ENCODE measurements around the gene MYL6. TPM values are rescaled to one million over a fixed set of nuclear protein-coding genes. Genes with fewer than 3 reads are reported as not detected.
"Not testable (repeated sequence)": the region's sequence is repeated elsewhere in the genome, so short reads cannot be mapped to it uniquely, and the experiment has no call there.

Gene MYL6
- 1,238 TPM for polyA plus RNA-seq (ENCODE audit: insufficient read length)

DNA sequence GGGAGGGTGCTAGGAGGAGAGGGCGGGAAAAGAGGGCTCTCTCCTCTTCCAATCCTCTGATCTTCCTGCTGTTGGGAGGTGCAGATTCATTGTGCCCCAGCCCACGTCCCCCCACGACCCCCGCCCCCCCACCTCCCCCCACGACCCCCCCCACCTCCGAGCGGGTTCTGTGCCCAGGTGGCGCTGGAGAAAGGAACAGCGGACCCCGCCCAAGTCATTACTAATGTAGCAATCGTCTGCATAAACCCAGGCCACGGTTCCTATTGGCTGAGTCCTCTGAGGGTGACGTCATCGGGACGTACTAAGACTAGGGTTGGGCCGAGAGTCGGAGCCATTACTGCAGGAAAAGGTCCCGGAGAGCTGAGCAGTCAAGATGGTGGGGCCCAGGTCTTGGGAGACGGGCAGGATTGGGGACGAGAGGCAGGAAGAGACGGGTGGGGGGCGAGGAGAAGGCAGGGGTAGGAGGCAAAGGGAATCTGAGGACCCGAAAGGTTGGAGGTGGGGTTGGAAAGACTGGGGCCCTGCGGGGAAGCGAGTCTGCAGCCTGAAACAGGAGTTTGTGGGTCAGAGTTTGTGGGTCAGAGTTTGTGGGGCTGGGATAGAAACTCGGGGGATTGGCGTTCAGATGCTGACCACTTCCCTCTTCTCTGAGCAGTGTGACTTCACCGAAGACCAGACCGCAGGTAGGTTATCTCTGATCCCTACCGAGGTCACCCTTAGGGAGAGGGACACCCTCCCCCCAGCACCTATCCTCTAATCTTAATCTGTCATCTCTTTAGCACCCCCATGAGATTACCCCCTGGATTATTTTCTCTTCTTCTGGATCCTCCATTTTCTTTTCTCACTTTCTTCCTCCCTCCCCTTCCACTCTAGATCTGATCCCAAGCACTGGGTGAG, at the start of gene MYL6:
MYL6 (plus strand) TSS at position 331 of the 897 bp plus-strand sequence; CDS start at position 374, 43 bp downstream.
- peak; percentile 97 for DNase-seq

DNA sequence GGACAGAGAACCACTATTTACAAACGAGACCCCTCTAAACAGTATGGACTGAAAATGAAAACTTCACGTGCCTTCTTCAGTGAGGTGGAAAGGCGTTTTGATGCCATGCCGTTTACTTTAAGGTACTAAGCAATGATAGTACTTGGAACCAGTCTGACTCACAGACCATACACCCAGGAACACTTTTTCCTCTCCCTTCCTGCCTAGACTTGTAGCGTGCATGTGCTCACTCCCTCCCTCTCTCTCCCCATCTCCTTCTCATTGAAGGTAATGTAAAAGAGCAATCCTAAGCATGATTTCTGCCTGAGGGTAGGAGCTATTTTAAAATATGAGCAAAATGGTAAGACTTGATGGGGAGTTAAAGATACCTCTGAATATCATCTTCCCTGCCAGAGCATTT, 47.6 kb upstream of the MYL6 start:
- DNase-seq: no peak

DNA sequence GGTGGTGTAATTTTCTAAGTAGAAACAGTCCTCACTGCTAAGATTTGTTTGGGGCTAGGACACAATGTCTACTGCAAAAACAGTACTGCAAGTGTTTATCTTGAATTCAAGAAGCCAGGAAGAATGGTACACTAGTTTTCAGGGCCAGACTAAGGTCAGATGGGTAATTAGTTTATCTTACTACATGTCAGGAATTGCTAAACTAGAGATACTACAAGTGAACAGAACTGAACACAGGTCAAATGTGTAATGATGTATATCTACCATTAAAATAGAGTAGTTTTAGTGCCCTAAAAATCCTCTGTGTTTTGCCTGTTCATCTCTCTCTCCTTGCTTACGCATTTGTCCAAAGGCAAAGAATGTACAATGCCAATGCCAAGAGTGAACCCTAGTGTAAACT, 44.1 kb upstream of the MYL6 start:
- no peak for DNase-seq

DNA sequence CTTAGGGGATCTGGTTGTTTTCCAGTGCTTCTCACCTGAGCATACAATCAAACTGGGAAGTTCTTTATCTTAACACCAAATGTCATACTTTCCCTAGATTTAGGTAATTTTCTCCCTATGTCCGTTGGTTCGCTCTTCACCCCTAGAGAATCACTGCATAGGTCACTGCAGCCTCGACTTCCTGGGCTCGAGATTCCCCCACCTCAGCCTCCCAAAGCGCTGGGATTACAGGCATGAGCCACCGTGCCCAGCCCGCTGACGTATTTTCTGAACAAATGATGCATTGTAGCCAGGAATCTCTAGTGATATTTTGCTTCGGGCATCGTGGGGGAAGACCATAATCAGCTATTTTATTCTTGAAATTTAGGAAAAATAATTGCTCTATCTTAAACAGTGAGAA, 42.8 kb upstream of the MYL6 start:
- no peak for DNase-seq

DNA sequence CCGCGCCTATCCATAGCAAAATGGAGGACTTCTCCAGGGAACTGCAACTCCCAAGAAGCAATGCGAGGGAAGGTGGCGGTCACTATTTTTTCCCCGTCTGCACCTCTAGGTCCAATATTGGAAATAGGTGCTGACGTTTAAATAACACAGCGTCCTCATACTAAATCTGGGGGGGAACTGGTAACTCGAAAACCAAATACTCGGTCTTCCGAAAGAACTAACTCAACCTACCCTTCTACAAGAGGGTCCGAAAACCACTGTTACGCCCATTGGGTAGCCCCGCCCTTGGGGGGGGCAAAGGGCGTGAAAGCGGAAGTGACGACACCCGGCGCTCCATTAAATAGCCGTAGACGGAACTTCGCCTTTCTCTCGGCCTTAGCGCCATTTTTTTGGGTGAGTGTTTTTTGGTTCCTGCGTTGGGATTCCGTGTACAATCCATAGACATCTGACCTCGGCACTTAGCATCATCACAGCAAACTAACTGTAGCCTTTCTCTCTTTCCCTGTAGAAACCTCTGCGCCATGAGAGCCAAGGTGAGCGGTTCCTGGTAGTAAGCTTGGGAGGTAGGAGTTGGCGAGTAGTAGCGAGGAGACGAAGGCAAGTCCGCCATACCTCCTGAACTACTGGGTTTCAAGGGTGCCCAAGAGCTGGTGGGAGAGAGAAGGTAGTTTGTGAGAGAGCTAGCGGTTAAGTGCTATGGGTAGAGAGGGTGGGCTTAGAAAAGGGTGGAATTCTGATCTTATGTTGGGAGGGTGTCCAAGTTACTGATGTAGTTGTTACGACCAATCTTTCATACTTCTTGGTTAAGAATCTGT, 41.7 kb upstream of the MYL6 start, which contains the start of gene RPL41:
RPL41 (plus strand) TSS at position 367 of the 815 bp plus-strand sequence.
- DNase-seq: peak; percentile 97

DNA sequence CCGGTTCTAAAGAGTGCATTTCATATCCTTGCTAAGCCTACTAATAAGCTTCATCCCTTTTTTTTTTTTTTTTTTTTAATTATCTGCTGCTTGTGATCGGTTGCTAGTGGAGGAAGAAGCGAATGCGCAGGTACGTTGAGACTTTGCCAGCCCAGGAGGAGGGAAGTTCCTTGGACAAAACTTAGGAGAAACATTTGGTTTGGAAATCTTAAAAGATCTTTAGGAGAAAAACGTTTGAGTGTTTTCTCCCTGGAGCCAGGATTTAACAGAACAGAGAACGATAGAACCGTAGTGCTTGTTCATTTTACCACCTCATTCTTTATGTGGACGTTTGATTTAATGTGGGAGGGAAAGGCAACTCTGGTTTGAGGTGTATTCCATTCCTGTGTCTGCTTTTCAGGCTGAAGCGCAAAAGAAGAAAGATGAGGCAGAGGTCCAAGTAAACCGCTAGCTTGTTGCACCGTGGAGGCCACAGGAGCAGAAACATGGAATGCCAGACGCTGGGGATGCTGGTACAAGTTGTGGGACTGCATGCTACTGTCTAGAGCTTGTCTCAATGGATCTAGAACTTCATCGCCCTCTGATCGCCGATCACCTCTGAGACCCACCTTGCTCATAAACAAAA, 41.0 kb upstream of the MYL6 start:
- not testable (repeated sequence) for DNase-seq

DNA sequence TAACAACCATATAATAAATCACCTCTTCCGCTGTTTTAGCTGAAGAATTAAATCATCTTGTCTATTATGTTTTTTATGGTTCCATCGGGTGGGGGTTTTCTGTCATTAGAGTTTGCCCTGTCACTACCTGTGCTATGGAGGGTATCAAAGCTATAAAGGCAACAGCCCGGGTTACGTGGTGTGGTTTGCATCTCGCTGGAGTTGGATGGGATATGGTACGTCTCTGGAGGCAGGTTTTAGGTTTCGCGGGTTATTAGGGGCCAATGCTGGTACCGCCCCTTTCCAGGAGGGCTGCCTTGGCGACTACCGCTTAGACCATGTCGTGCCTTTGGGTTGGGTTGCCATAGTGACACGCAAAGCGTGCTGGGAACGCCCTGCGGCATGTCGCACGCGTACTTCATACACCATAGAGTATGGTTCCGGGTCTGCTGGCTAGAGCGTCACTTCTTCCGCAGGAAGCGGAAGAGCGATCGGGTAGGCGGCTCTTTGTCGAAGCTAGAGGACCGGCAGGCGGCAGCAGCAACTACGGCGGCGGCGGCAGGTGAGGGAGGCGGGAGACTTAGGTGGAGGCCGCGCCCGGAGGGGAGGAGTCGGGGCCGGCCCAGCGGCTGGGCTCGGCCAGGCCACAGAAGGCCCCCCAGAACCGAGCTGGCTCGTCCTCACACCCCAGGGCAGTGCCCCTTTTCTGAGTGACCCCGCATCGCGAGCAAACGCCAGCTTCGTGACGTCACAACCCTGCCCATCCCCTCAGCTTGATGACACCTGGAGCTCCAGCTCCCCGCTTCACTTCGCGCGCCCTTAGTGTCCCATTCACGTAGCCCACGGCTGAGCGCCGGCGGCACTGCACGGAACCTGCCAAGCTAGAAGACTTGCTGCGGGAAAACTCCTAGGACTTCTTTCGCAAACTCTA, 40.1 kb upstream of the MYL6 start, which contains the start of gene ZC3H10:
ZC3H10 (plus strand) TSS at position 489 of the 910 bp plus-strand sequence. CDS start 2,297 bp downstream, outside the sequence.
- DNase-seq: peak; percentile 99

DNA sequence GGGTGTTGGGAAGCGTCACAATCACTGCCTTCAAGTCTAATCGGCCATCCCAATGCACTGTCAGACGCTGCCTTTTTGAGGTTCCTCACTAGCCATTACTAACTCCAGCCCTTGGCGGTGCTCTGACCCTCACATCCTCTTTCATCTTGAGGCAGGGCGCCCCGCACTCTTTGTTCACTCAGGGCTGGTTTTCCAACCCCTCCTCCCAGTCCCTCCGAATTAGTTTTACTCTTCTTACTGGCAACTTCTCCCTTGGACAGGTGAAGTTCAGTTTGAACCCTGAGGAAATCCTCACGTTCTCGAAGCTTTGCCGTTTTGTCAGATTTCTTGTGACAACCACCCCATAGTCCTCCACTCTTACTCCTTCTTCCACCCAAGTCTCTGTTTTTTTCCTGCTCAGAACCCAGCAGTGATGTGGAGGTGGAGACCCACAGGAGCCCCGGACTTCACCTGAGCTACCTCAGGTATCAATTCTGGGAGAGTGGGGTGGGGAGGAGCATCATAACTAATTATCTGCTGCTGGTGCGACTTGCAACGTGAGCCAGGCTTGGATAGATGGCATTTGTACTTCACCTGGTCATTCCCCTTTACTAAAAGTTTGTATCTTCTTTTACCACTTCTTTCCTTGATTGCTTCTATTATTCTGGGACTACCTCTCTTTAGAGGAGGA, 39.3 kb upstream of the MYL6 start:
- no peak for DNase-seq

DNA sequence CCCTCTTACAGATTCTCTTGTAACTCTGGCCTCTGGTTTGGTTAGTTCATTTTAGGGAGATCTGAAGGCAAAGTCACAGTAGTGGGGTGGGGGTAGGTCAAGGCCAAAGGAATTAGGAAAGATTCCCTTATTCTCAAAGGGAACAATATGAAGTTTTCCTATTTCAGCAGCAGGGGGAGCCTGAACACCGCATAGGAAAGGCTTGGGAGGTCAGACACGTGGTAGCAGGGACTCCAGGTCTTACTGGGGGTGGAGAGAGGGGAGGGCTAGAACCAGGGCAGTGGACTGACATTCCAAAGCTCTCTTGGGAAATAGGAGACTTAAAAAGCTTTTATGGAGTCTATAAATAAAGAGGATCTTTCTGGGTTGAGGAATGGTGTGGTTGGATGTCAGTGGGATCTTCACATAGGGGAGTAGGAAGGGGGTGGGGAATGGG, 38.8 kb upstream of the MYL6 start:
- DNase-seq: peak; percentile 77

DNA sequence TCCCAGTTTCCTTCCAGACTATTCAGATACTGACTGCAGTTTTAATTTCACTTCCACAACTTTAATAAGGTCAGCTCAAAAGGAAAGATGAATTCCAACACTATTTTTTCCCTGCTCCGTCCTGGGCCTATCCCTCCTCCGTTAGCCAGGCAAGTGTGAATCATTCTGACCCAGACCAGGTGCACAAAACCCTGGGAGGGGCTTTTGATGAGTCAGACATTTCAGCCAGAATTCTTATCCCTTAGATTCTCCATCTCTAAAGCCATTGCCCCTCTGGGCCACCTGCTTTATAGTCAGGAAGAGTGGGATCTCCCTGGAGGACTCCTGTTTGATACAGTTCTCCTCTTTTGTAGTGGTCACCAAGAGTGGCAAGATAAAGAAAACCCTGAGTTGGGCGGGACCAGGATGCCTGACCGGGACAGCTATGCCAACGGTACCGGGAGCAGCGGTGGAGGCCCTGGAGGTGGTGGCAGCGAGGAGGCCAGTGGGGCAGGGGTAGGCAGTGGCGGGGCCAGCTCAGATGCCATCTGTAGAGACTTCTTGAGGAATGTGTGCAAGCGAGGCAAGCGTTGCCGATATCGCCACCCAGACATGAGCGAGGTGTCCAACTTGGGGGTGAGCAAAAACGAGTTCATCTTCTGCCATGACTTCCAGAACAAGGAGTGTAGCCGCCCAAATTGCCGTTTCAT, 37.9 kb upstream of the MYL6 start:
- no peak for DNase-seq

DNA sequence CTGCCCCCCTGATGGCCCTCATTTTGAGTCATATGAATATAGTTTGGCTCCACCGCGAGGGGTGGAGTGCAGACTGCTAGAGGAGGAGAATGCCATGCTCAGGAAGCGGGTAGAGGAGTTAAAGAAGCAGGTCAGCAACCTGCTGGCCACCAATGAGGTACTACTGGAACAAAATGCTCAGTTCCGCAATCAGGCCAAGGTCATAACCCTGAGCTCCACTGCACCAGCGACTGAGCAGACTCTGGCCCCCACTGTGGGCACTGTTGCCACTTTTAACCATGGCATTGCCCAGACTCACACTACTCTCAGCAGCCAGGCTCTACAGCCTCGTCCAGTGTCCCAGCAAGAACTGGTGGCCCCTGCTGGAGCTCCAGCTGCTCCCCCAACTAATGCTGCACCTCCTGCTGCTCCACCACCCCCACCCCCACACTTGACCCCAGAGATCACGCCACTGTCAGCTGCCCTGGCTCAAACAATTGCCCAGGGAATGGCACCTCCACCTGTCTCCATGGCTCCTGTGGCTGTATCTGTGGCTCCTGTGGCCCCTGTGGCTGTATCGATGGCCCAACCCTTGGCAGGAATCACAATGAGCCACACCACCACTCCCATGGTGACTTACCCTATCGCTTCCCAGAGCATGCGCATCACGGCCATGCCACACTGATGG, 36.8 kb upstream of the MYL6 start:
- DNase-seq: no peak

DNA sequence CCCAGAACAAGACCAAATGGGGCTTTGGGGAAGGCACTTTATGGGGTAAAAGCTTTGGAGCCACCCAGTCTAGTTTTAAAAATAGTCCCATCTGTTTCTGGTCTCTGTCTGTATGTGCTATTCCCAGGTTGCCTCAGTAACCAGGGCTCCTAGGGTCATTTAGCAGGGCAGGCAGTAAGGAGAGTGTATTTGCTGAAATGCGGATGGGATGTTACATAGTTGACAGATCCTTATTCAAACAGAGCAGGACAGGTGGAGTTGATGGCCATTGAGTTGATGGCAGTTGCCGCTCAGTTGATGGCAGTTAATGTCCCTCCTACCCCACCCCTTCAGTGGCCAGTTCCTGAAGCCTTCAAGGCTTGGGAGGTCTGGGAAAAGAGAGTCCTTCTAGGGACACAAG, 35.5 kb upstream of the MYL6 start:
- DNase-seq: no peak

DNA sequence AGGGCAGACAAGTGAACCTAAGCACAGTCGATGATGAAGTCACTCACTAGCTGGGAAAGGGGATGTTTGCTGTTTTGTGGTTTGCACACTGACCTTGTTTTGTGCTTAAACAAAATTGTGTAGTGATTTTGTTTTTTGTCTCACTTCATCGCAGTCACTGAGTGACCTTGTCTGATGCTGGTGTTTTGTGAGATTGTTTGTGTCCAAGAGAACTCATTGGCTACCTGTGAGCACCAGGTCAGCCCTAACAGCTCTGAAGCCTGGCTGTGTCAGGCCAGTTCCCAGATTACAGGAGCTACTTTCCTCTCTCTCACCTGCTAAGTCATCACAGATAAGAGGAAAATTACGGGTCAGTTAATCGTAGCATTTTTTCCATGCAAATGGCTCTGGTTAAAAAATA, 34.0 kb upstream of the MYL6 start:
- DNase-seq: no peak

DNA sequence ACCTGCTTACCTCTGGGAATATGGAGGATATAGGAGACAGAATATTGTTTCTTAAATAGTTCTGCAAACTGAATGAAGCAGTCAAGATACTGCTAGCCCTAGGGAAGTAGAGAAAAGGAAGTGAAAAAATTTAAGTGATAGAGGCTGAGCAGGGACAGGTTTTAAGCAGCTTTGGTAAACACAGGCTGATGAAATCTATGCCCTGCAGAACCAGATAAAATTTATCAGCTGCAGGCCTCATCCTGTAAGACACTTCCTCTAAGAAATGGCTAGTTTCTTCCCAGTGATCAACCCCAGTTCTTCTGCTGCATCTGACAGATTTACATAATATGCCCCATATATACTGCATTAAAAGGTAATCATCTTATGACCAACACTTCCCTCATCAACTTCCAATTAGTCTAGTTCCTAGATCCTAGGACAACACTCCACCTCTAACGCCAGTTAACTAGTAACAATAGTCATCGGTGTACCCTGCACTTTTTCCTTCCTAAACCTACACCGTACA, 31.4 kb upstream of the MYL6 start:
- DNase-seq: no peak

DNA sequence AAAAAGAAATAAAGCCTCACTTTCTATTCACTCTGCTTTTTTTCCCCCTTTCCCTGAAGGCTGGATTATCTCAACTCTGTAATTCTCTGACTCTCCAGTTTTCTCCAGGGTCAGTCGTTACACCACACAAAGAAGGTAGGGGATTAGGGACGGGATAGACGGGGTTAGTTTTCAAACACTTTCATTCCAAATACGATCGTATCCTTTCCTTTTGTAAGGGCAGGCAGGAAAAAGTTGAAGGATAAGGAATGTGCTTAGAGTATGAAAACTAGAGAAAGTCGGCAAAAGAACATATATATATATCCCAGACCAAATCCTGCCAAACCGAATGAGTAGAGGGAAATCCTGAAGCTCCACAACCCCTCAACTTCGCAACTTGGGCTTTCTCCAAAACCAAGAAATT, 30.7 kb upstream of the MYL6 start:
- DNase-seq: no peak

DNA sequence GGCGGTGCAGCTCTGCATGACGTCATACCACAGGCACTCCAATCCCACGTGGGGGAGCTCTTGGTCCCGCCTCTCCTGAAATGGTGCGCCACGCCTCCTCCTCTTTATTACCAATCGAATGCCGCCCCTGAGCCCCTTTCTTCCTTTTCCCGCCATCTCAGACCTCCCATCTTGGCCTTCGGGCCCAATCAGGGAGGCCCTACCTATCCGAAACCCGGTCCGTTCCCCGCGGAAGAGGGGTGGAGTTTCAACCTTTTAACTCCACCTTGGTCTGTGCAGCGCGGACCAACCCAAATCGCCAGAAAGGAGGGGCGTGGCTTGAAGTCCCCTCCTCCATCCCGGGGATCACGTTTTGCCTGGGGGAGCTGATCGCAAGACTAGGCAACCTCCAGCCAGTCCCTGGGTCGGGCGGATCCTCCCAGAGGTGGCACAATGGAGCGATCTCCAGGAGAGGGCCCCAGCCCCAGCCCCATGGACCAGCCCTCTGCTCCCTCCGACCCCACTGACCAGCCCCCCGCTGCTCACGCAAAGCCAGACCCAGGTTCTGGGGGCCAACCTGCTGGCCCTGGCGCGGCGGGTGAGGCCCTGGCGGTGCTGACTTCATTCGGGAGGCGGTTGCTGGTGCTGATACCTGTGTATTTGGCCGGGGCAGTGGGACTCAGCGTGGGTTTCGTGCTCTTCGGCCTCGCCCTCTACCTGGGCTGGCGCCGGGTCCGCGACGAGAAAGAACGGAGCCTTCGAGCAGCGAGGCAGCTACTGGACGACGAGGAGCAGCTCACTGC, 30.1 kb upstream of the MYL6 start, which contains the start of gene ESYT1:
ESYT1 (plus strand) TSS at position 380 of the 782 bp plus-strand sequence; CDS start at position 433, 53 bp downstream.
- DNase-seq: peak; percentile 99

DNA sequence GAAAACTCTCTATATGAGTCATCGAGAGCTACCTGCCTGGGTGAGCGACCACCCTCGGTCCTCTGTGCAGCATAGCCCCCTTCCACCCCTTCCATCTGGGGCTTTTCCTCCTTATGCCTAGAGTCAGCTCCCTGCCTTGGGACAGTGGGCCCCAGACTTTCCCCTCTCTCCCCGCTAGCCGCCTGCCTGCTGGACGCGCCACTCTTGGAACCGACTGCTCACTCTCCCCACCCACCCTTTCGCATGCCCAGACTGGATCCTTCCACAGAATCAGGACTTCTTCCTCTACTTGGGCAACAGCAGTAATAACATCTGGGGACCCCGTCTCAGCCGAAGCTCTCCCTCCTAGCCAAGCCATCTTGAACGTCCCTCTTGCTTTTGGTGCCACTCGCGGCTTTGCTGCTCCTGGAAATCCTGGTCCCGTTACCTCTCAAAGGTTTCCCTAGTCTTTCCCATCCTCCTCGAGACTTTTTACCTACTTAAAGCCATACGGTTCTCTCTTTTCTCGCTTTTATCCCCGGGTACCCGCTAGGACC, 29.4 kb upstream of the MYL6 start:
- no peak for DNase-seq

DNA sequence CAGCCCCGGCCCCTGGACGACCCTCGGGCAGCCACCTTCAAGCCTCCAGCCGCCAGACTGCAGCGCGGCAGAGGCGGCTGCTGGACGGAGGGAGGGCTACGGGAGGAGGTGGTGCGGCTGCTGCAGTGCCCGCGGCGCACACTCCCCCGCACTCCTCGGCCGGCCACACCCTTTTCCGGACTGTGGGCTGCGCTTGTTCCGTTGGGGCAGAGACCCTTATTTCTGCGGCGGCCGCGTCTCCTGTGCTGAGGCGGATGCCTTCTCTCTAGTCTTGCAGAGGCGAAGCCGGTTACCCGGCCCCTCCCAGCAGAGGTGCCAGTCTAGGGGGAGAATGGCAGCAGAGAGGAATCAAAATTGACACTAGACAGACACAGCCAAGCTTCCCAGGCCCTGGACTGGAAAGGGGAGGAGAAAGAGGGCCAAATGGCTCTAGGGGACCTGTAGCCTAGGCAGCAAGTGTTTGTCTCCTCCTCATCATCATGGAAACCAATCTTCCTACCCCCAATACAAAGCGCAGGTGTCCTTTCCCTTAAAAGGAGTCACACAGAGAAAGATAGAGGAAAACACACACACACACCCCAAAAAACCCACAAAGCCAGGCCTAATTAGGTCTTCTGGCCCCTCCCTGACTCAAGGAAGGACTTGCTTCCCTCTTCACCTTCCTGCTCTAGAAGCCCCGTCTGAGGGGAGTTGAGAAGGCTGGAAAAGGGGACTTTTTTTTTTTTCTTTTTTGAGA, 28.8 kb upstream of the MYL6 start:
- no peak for DNase-seq
